ENCODE measurements around the gene ARMCX6. TPM values are rescaled to one million over a fixed set of nuclear protein-coding genes. Genes with fewer than 3 reads are reported as not detected.
"Not testable (repeated sequence)": the region's sequence is repeated elsewhere in the genome, so short reads cannot be mapped to it uniquely, and the experiment has no call there.

ARMCX6 gene
- total RNA-seq, 2 experiments from 2014 or later = 20.7 to 26.0 TPM

DNA sequence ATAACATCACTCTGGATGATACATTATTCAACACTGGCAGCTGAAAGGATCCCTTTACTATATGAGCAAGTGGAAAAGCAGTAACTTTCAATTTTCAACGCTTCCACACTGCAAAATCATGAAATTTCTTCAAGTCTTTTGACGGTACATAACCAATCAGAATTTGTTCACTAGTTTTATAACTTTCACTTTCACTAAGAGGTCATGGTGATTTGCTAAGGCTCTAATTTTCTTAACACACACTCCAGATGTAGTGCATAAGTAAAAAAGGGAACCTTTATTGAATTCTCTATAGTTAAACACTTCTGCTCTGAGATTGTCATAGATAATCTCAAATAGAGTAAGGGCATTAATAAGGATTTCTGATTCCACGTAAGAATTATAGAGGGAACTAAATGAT, 37.7 kb upstream of the ARMCX6 start:
- no peak overlapping the region for H2AFZ ChIP-seq (ENCODE audit: low read length)
- H3K79me2 ChIP-seq (ENCODE audit: insufficient read depth, low read depth, low read length) = no peaks in the 10 kb centered on the region
- H3K4me2 ChIP-seq (ENCODE audit: low read length) = no peak overlapping the region
- H3K9me3 ChIP-seq (ENCODE audit: low read length) = no peaks in the 10 kb centered on the region
- no peaks in the 10 kb centered on the region for H4K20me1 ChIP-seq (ENCODE audit: insufficient read depth, low read length)
- no peaks in the 10 kb centered on the region for H3K9me2 ChIP-seq (ENCODE audit: insufficient read depth, low read length)
- TF ChIP-seq CTCF (conservative IDR thresholded peaks at IDR 0.05; ENCODE audit: low read length) (no peak), EZH2phosphoT487 (IDR thresholded peaks at IDR 0.05; ENCODE audit: borderline replicate concordance, low read depth, low read length) (no peak)
- H3K4me1 ChIP-seq (ENCODE audit: insufficient read depth, low read length, poor library complexity, severe bottlenecking) = no peaks in the 10 kb centered on the region
- H3K36me3 ChIP-seq (ENCODE audit: insufficient read depth, low read length) = no peaks in the 10 kb centered on the region
- ChIA-PET CTCF (ENCODE audit: unreplicated experiment) (no interaction called here), POLR2A (no interaction called here)
- no peak overlapping the region for H3K27ac ChIP-seq (ENCODE audit: low read depth, low read length, poor library complexity, severe bottlenecking)
- intact Hi-C loops (cut with micrococcal nuclease; ENCODE audit: unreplicated experiment) = no loop called here
- DNase-seq (ENCODE audit: low spot score) = no peak
- H3K4me3 ChIP-seq (ENCODE audit: low read depth, low read length, poor library complexity, severe bottlenecking) = no peak overlapping the region
- BruUV-seq (replicated peaks) = no TSS peak

GRCh38 chrX:101647716-101648115, 29.9 kb upstream of the ARMCX6 start:
- intact Hi-C loops (cut with micrococcal nuclease; ENCODE audit: unreplicated experiment); H3K4me3 ChIP-seq (ENCODE audit: low read depth, low read length, poor library complexity, severe bottlenecking); BruUV-seq (replicated peaks); POLR2A ChIA-PET; H3K27ac ChIP-seq (ENCODE audit: low read depth, low read length, poor library complexity, severe bottlenecking); H3K9me2 ChIP-seq (ENCODE audit: insufficient read depth, low read length); H2AFZ ChIP-seq (ENCODE audit: low read length); H3K9me3 ChIP-seq (ENCODE audit: low read length); DNase-seq (ENCODE audit: low spot score); H3K36me3 ChIP-seq (ENCODE audit: insufficient read depth, low read length); CTCF ChIA-PET (ENCODE audit: unreplicated experiment); H3K4me1 ChIP-seq (ENCODE audit: insufficient read depth, low read length, poor library complexity, severe bottlenecking); H4K20me1 ChIP-seq (ENCODE audit: insufficient read depth, low read length); H3K79me2 ChIP-seq (ENCODE audit: insufficient read depth, low read depth, low read length); H3K4me2 ChIP-seq (ENCODE audit: low read length): not testable (repeated sequence)

DNA sequence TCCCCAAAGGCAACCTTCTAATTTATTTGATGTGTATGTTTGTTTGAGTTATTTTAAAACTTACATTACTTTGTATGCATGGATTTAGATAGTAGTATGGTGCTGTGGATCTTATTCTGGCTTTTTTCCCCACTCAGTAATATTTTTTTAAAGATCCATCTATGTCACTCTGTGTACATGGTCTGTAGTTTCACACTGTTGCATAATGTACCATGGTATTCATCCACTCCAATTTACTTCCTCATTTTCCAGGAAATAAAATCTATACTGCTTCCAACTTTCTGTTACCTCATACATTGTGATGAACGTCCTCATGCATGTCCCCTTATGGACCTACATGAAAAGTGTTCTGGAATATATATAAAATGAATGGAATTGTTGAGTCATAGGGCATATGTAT, 24.3 kb upstream of the ARMCX6 start:
- no peak overlapping the region for H3K4me2 ChIP-seq (ENCODE audit: low read length)
- ChIA-PET CTCF (ENCODE audit: unreplicated experiment) (no interaction called here), POLR2A (no interaction called here)
- H3K4me1 ChIP-seq (ENCODE audit: insufficient read depth, low read length, poor library complexity, severe bottlenecking) = no peaks in the 10 kb centered on the region
- TF ChIP-seq CTCF (conservative IDR thresholded peaks at IDR 0.05; ENCODE audit: low read length) = no peak
- no peak for TF ChIP-seq EZH2phosphoT487 (IDR thresholded peaks at IDR 0.05; ENCODE audit: borderline replicate concordance, low read depth, low read length)
- H3K9me3 ChIP-seq (ENCODE audit: low read length) = no peaks in the 10 kb centered on the region
- H2AFZ ChIP-seq (ENCODE audit: low read length) = no peak overlapping the region
- H3K9me2 ChIP-seq (ENCODE audit: insufficient read depth, low read length) = no peaks in the 10 kb centered on the region
- no peak overlapping the region for H3K27ac ChIP-seq (ENCODE audit: low read depth, low read length, poor library complexity, severe bottlenecking)
- no peaks in the 10 kb centered on the region for H4K20me1 ChIP-seq (ENCODE audit: insufficient read depth, low read length)
- no peaks in the 10 kb centered on the region for H3K36me3 ChIP-seq (ENCODE audit: insufficient read depth, low read length)
- H3K4me3 ChIP-seq (ENCODE audit: low read depth, low read length, poor library complexity, severe bottlenecking) = no peak overlapping the region
- intact Hi-C loops (cut with micrococcal nuclease; ENCODE audit: unreplicated experiment) = no loop called here
- no TSS peak for BruUV-seq (replicated peaks)
- no peaks in the 10 kb centered on the region for H3K79me2 ChIP-seq (ENCODE audit: insufficient read depth, low read depth, low read length)
- no peak for DNase-seq (ENCODE audit: low spot score)

All from OCI-LY7 (cell line).